Neuronal stem cell (in vitro differentiated cells): ENCODE results near the gene WFDC5.

Experiments
- DNase-seq: peaks from one replicate; pipeline ENCODE4 v3.0.0-alpha.2; 2013; ENCODE audit warnings: low spot score
- H2AFZ ChIP-seq: one replicate; pipeline ENCODE4 v1.6.1; 2013; ENCODE audit warnings: mild to moderate bottlenecking, low read length, inconsistent platforms
- H2AK5ac ChIP-seq: 2 replicates; pipeline ENCODE4 v1.6.1; 2013; ENCODE audit warnings: low read depth, mild to moderate bottlenecking, inconsistent platforms, low read length, moderate library complexity, mixed read lengths
- H2BK120ac ChIP-seq: 2 replicates; pipeline ENCODE4 v1.6.1; 2013; ENCODE audit warnings: low read depth, mild to moderate bottlenecking, inconsistent platforms, low read length, moderate library complexity, mixed read lengths
- H2BK12ac ChIP-seq: one replicate; pipeline ENCODE4 v1.6.1; 2013; ENCODE audit warnings: low read length, inconsistent platforms
- H2BK15ac ChIP-seq: 2 replicates; pipeline ENCODE4 v1.6.1; 2013; ENCODE audit warnings: mild to moderate bottlenecking, low read length, inconsistent platforms, mixed read lengths
- H2BK5ac ChIP-seq: one replicate; pipeline ENCODE4 v1.6.1; 2013; ENCODE audit warnings: inconsistent platforms, mild to moderate bottlenecking, low read length, moderate library complexity
- H3K14ac ChIP-seq: one replicate; pipeline ENCODE4 v1.6.1; 2013; ENCODE audit warnings: low read length, inconsistent platforms
- H3K18ac ChIP-seq: 2 replicates; pipeline ENCODE4 v1.6.1; 2013; ENCODE audit warnings: low read length, inconsistent platforms
- H3K23ac ChIP-seq: 2 replicates; pipeline ENCODE4 v1.6.1; 2013; ENCODE audit warnings: low read depth, mild to moderate bottlenecking, mixed read lengths, low read length, inconsistent platforms; ENCODE audit not compliant: poor library complexity
- H3K27ac ChIP-seq: replicated peaks from 3 replicates; pipeline ENCODE4 v1.5.1; 2013; ENCODE audit warnings: low read length, inconsistent platforms
- H3K27me3 ChIP-seq, 3 experiments: 2 replicates each; pipeline ENCODE4 v1.6.1; 2013; ENCODE audit warnings: low read length in 3 of 3, mild to moderate bottlenecking in 2 of 3, inconsistent platforms in 1 of 3, low read depth in 1 of 3, mixed read lengths in 1 of 3, moderate library complexity in 1 of 3; ENCODE audit not compliant: control insufficient read depth in 3 of 3, insufficient read depth in 3 of 3
- H3K36me3 ChIP-seq, 2 donors: replicated peaks in 1 of 2; 2 replicates each; pipeline ENCODE4 v1.6.1; 2013; ENCODE audit warnings: low read length in 2 of 2; ENCODE audit not compliant: control insufficient read depth in 2 of 2, insufficient read depth in 2 of 2
- H3K4ac ChIP-seq: 2 replicates; pipeline ENCODE4 v1.6.1; 2013; ENCODE audit warnings: inconsistent platforms, mild to moderate bottlenecking, low read length, moderate library complexity
- H3K4me1 ChIP-seq, 2 donors: 1 replicate in 1 of 2; 2 replicates in 1 of 2; pipeline ENCODE4 v1.6.1; 2013; ENCODE audit warnings: low read length in 2 of 2, low read depth in 1 of 2; ENCODE audit not compliant: control insufficient read depth in 2 of 2, insufficient read depth in 1 of 2
- H3K4me2 ChIP-seq: one replicate; pipeline ENCODE4 v1.6.1; 2013; ENCODE audit warnings: mild to moderate bottlenecking, low read length, inconsistent platforms; ENCODE audit not compliant: insufficient read depth, poor library complexity, severe bottlenecking
- H3K4me3 ChIP-seq, 2 donors: 2 replicates each; pipeline ENCODE4 v1.5.1; 2013; ENCODE audit warnings: low read length in 2 of 2, mild to moderate bottlenecking in 2 of 2, inconsistent platforms in 1 of 2, moderate library complexity in 1 of 2
- H3K79me1 ChIP-seq: one replicate; pipeline ENCODE4 v1.6.1; 2013; ENCODE audit warnings: low read depth, mild to moderate bottlenecking, inconsistent platforms, low read length, moderate library complexity
- H3K9ac ChIP-seq: one replicate; pipeline ENCODE4 v1.6.1; 2013; ENCODE audit warnings: mild to moderate bottlenecking, low read depth, low read length, inconsistent platforms; ENCODE audit not compliant: poor library complexity
- H3K9me3 ChIP-seq, 2 donors: replicated peaks in 1 of 2; 2 replicates each; pipeline versions ENCODE3 to v1.6.1; 2013; ENCODE audit warnings: low read length in 2 of 2, mild to moderate bottlenecking in 2 of 2, inconsistent platforms in 1 of 2, low read depth in 1 of 2, mixed read lengths in 1 of 2, moderate library complexity in 1 of 2; ENCODE audit not compliant: control insufficient read depth in 2 of 2, insufficient read depth in 1 of 2
- H4K8ac ChIP-seq: one replicate; pipeline ENCODE4 v1.6.1; 2013; ENCODE audit warnings: low read depth, mild to moderate bottlenecking, inconsistent platforms, low read length, moderate library complexity
- H4K91ac ChIP-seq: one replicate; pipeline ENCODE4 v1.6.1; 2013; ENCODE audit warnings: low read length, low read depth, mild to moderate bottlenecking, inconsistent platforms; ENCODE audit not compliant: poor library complexity
- WGBS, 2 donors: extraction: QIAGEN DNeasy Blood & Tissue Kit; methylation state at CpG; one replicate each; pipeline ENCODE4 v1.1.7; 2013; ENCODE audit warnings: missing lambda C conversion rate in 2 of 2, mixed read lengths in 1 of 2; ENCODE audit not compliant: insufficient read length in 2 of 2, insufficient replicate concordance in 1 of 2; ENCODE audit errors: extremely low coverage in 2 of 2; 5-methylcytosine and 5-hydroxymethylcytosine counted together

WFDC5 gene

DNA sequence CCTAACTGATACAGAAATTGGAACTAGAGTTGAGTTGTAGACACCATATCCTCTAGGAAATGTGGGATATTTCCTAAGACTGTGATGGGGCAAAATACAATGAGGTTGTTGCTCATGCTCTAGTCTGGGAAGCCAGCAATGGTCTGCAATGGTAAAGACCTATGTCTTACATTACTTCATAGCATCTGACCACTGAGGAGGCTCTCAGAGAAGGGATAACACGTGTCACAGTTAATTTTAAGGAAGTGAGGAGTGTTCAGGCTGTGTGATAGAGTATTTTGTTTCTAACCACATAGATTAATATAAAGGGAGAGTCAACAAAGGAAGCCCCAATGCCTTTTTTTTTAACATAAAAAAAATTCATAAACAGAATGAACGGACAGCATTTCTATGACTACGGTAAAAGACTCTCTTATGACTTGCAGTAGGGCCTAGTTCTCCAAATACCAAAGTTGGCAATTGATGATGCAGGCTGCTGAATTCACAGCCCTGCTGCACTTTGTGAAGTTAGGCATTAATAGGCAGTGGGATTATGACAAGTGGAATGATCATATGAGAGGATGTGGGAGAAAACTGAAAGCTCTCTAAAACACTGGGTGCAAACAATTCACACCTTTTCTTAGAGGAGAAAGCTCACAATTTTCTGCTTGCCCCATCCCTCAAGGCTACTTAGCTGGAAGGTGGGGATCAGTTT is 27.7 kb downstream of the WFDC5 start:
- H3K4me2 ChIP-seq = no peak overlapping the region
- no peak overlapping the region for H3K27ac ChIP-seq
- H3K4me3 ChIP-seq = no peak overlapping the region
- H3K4ac ChIP-seq = no peak overlapping the region
- peaks cover 3 to 9% of the 10 kb centered on the region in 2 donors for H3K9me3 ChIP-seq
- no peak overlapping the region for H3K14ac ChIP-seq
- H2BK120ac ChIP-seq = no peak overlapping the region
- no peaks in the 10 kb centered on the region for H3K79me1 ChIP-seq
- H3K36me3 ChIP-seq = peaks cover 0 to 8% of the 10 kb centered on the region in 2 donors
- H4K8ac ChIP-seq = no peak overlapping the region
- WGBS, 2 donors = no CpG with 5 or more reads among the region's 3 CpGs
- no peak overlapping the region for H2BK15ac ChIP-seq
- no peaks in the 10 kb centered on the region for H3K4me1 ChIP-seq
- H3K23ac ChIP-seq = no peak overlapping the region
- no peak overlapping the region for H2AK5ac ChIP-seq
- H3K27me3 ChIP-seq = no peaks in the 10 kb centered on the region
- H2BK12ac ChIP-seq = no peak overlapping the region
- no peak overlapping the region for H4K91ac ChIP-seq
- H2AFZ ChIP-seq = no peak overlapping the region
- H3K18ac ChIP-seq = no peak overlapping the region
- no peak for DNase-seq
- H3K9ac ChIP-seq = no peak overlapping the region
- no peak overlapping the region for H2BK5ac ChIP-seq

DNA sequence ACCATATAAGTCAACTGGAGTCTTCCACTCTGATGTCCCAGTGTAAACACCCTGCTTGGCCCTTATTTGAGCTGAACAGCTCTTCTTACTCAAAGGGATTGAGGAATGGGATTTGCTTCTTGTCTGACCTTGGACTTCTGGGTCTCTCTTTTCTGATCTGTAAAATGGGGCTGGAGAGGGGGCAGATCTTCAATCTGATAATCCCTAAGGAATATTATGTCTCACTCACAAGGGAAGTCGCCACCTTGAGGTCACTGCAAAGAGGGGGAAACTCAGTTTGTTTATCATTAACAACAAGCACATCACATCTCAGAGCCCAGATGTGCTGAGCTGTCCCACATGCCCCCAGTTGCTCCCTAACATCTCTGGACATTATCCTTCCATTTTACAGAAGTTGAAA is 29.1 kb downstream of the WFDC5 start:
- Histone ChIP-seq H3K4me3 (no peak overlapping the region), H3K27ac (no peak overlapping the region), H3K23ac (no peak overlapping the region), H4K8ac (no peak overlapping the region), H2BK12ac (no peak overlapping the region), H3K27me3 (no peaks in the 10 kb centered on the region), H3K4ac (no peak overlapping the region), H3K79me1 (no peaks in the 10 kb centered on the region), H3K4me2 (no peak overlapping the region), H2AFZ (no peak overlapping the region), H2BK5ac (no peak overlapping the region), H2AK5ac (no peak overlapping the region), H3K18ac (no peak overlapping the region), H4K91ac (no peak overlapping the region), H2BK120ac (no peak overlapping the region), H3K36me3 (peaks cover 2 to 20% of the 10 kb centered on the region in 2 donors), H3K9me3 (peaks cover 3 to 10% of the 10 kb centered on the region in 2 donors), H3K4me1 (no peaks in the 10 kb centered on the region), H3K14ac (no peak overlapping the region), H3K9ac (no peak overlapping the region), H2BK15ac (no peak overlapping the region)
- no CpG with 5 or more reads among the region's 1 CpG for WGBS, 2 donors
- DNase-seq = no peak

DNA sequence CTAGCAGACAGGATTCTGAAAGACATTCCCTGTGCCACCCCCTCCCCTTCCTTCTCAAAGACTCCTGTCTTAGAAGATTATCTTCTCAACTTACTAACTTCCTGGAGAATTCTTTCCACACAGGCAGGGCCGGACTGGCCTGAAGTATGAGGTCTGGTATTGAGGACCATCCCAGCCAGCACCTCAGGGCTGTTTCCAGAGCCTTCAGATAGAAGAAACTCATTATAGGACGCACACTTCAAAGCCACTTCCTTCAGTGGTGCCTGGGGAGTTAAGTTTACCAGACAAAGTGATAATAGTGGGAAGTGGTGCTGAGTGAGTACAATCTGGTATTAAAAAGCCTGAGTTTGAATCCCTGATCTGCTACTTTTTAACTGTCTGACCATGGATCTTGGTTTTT is 29.7 kb downstream of the WFDC5 start:
- no peak overlapping the region for H3K4ac ChIP-seq
- H3K18ac ChIP-seq = no peak overlapping the region
- no peak for DNase-seq

DNA sequence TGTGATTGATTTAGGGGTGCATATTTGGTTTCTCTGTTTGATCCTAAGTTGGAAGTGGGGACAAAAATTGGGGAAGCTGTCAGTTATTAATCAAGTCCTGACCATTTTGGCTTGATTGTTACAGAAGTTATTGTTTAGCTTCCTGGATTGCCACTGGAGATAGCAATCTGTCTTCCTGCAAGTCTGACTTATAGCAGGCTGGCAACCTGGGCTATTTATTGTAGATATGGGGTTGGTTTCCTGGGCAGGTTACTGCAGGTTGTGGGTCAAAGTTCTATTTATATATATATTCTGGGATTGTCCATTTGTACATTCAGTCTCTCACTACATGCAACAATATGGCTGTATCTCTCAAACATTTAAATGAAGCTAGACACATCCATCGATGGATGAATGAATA is 31.8 kb downstream of the WFDC5 start:
- H3K14ac ChIP-seq = no peak overlapping the region
- H2AK5ac ChIP-seq = no peak overlapping the region
- no peak overlapping the region for H2BK120ac ChIP-seq
- H3K23ac ChIP-seq = no peak overlapping the region
- H3K4ac ChIP-seq = no peak overlapping the region
- H3K4me1 ChIP-seq = no peaks in the 10 kb centered on the region
- no peak overlapping the region for H3K27ac ChIP-seq
- no CpG with 5 or more reads among the region's 1 CpG for WGBS, 2 donors
- no peak overlapping the region for H2BK15ac ChIP-seq
- H3K9ac ChIP-seq = no peak overlapping the region
- peaks cover 6 to 41% of the 10 kb centered on the region in 2 donors for H3K36me3 ChIP-seq
- no peak overlapping the region for H2BK5ac ChIP-seq
- no peak overlapping the region for H3K4me2 ChIP-seq
- no peak overlapping the region for H3K18ac ChIP-seq
- no peaks in the 10 kb centered on the region for H3K27me3 ChIP-seq
- H3K4me3 ChIP-seq = no peak overlapping the region
- no peak overlapping the region for H4K91ac ChIP-seq
- H2BK12ac ChIP-seq = no peak overlapping the region
- no peaks in the 10 kb centered on the region for H3K79me1 ChIP-seq
- H2AFZ ChIP-seq = no peak overlapping the region
- H3K9me3 ChIP-seq = peaks cover 3 to 10% of the 10 kb centered on the region in 2 donors
- H4K8ac ChIP-seq = no peak overlapping the region
- no peak for DNase-seq

More for the DNA sequence above, 29.7 kb downstream of the WFDC5 start:
- Histone ChIP-seq H4K91ac (no peak overlapping the region), H3K23ac (no peak overlapping the region), H3K27ac (no peak overlapping the region), H2BK12ac (no peak overlapping the region), H4K8ac (no peak overlapping the region), H3K36me3 (peaks cover 3 to 26% of the 10 kb centered on the region in 2 donors), H2BK5ac (no peak overlapping the region), H3K9me3 (peaks cover 3 to 10% of the 10 kb centered on the region in 2 donors), H3K14ac (no peak overlapping the region), H3K4me1 (no peaks in the 10 kb centered on the region), H2AK5ac (no peak overlapping the region), H2BK120ac (no peak overlapping the region), H2AFZ (no peak overlapping the region), H2BK15ac (no peak overlapping the region), H3K27me3 (no peaks in the 10 kb centered on the region), H3K4me2 (no peak overlapping the region), H3K9ac (no peak overlapping the region), H3K4me3 (no peak overlapping the region), H3K79me1 (no peaks in the 10 kb centered on the region)
- WGBS, 2 donors = no CpG with 5 or more reads among the region's 2 CpGs
